ENCODE measurements around the gene XRN1.

XRN1 gene

GRCh38 chr3:142259359-142259758 lies 188.5 kb downstream of the XRN1 start:
- no peak for DNase-seq

- no peak for DNase-seq
These were observed 191.0 kb downstream of the XRN1 start for GRCh38 chr3:142256712-142257333.

Data from bone marrow (tissue), 2 donors.